ENCODE data around the gene BRMS1.
"Not testable (repeated sequence)": the region's sequence is repeated elsewhere in the genome, so short reads cannot be mapped to it uniquely, and the experiment has no call there.

Gene BRMS1

GRCh38 chr11:66344550-66345315, at the start of gene BRMS1:
TSS of gene BRMS1 (minus strand) at chr11:66345104. CDS start at chr11:66342234, 2,870 bp downstream.
- DNase-seq, result peak; percentile 93

- no peak for DNase-seq
These were observed 49.0 kb upstream of the BRMS1 start for GRCh38 chr11:66393954-66394353.

GRCh38 chr11:66391322-66391721, 46.4 kb upstream of the BRMS1 start:
- DNase-seq, result no peak

- peak; percentile 59 for DNase-seq
These were observed 44.0 kb upstream of the BRMS1 start for GRCh38 chr11:66388780-66389386.

GRCh38 chr11:66386171-66387069, 41.5 kb upstream of the BRMS1 start:
- DNase-seq, result peak; percentile 74

- DNase-seq, result not testable (repeated sequence)
These were observed 39.4 kb upstream of the BRMS1 start for GRCh38 chr11:66384316-66384715.

GRCh38 chr11:66380264-66380663, 35.4 kb upstream of the BRMS1 start:
- DNase-seq, result not testable (repeated sequence)

GRCh38 chr11:66373690-66374287, 28.9 kb upstream of the BRMS1 start:
- not testable (repeated sequence) for DNase-seq

- no peak for DNase-seq
These were observed 28.4 kb upstream of the BRMS1 start for GRCh38 chr11:66373265-66373664.

- DNase-seq, result peak; percentile 94
These were observed 26.9 kb upstream of the BRMS1 start, which contains the start of gene SLC29A2 for GRCh38 chr11:66371627-66372415. TSS of gene SLC29A2 (minus strand) at chr11:66371760. CDS start at chr11:66371591, 169 bp downstream.

- no peak for DNase-seq
These were observed 24.4 kb upstream of the BRMS1 start for GRCh38 chr11:66369073-66369894.

- DNase-seq, result no peak
These were observed 23.6 kb upstream of the BRMS1 start for GRCh38 chr11:66368484-66368883.

- DNase-seq, result no peak
These were observed 22.8 kb upstream of the BRMS1 start for GRCh38 chr11:66367561-66368312.

- DNase-seq, result no peak
These were observed 22.1 kb upstream of the BRMS1 start for GRCh38 chr11:66366844-66367477.

- DNase-seq, result no peak
These were observed 21.1 kb upstream of the BRMS1 start for GRCh38 chr11:66365711-66366619.

- no peak for DNase-seq
These were observed 20.3 kb upstream of the BRMS1 start for GRCh38 chr11:66365166-66365565.

- no peak for DNase-seq
These were observed 19.1 kb upstream of the BRMS1 start for GRCh38 chr11:66363805-66364535.

- no peak for DNase-seq
These were observed 18.3 kb upstream of the BRMS1 start for GRCh38 chr11:66363187-66363601.

Measured in NCI-H526 treated with DMSO at 0.1 percent for 48 hours (cell line).